ENCODE results near the gene SEMA7A.
"Not testable (repeated sequence)": the region's sequence is repeated elsewhere in the genome, so short reads cannot be mapped to it uniquely, and the experiment has no call there.

The SEMA7A gene

DNA sequence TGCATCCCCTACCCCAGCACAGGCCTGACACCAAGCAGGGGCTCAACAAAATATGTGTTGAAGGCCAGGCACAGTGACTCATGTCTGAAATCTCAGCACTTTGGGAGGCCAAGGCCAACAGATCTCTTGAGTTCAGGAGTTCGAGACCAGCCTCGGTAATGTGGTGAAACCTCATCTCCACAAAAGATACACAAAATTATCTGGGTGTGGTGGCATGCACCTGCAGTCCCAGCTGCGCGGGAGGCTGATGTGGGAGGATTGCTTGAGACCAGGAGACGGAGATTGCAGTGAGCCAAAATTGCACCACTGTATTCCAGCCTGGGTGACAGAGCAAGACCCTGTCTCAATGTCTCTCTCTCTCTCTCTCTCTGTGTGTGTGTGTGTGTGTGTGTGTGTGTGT, 35.6 kb downstream of the SEMA7A start:
- no peak for DNase-seq

DNA sequence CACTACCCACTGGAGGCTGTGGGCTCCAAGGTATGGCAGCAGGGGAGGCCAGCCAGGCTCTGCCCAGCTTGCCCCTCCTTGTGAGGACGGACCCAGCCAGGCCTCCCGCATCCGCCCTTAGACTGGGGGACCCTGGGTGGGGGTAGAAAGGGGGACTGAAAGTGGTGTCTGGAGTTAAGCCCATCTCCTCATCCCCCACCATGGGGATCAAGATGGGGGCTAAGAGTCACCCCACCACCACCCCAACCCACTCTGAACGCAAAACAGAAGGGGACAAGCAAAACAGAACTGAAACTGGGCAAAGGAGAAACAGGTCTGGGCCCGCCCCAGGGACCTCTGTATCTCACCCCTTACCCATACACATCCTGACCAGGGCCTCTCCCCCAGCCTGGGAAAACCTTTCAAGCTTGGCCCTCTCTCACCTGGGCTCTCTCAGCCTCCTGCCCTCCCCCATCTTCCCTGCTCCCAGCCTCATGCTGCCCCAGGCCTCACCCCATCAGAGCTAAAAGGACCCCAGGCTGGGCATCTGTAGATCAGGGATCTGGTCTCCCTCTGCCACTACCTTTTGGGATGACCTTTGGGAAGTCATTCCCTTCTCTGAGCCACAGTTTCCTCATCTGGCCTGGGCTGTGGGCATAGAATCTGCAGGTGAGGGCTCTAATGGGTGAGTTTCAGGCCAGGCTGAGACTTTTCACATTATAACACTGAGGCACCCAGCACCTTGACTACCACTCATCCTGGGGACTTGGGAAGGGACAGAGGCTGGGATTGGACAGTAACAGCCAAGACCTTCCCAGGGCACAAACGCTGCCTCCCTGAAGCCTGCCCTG, 36.3 kb downstream of the SEMA7A start:
- DNase-seq: no peak

DNA sequence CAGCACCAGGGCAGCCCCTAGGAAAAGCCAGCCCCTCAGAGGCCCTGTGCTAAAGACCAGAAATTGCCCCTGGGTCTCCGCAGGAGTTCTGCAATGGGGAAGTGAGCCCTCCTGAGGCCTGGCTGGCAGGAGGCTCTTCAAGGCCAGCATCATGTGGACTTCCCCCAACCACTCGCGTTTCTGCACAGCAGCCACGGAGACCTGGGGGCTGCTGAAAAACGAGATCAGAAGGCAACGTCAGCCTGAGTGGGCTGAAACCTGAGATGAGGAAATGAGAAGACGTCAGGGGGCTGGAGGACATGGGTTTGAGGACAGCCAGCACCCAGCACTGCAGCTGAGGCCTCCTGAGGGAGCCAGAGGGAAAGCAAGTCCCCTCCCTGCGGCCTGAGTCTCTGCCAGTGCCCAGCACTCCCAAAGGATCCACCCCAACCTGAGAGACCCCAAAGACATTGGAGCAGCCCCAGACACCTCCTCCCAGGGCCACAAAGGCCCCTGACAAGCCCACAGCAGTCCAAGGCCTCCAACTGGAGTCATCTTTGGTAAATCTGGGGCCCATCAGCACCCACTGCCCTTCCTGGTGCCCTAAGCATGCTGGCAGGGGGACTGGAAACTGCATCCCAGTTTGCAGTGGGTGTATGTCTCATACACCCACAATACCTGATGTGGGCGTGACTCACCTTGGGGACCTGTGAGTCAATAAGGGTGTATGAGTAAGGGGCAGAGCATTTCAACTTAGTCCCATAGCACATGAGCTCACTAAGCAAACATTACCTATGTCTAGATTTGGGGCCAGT, 37.1 kb downstream of the SEMA7A start:
- DNase-seq: no peak

DNA sequence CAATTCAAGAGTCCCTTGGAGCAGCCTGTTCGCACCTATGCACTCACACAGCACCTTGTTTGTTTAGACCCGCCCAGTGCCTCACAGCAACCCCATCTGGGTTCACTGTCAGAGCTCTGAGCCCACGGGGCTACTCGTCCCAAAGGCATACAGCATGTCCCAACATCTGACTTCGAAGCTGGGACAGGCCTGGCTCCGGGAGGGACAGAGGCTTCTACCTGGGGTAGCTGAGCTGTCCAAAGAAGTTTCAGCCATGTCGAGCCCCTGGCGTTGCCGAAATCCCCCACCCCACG, 37.7 kb downstream of the SEMA7A start:
- DNase-seq: no peak

DNA sequence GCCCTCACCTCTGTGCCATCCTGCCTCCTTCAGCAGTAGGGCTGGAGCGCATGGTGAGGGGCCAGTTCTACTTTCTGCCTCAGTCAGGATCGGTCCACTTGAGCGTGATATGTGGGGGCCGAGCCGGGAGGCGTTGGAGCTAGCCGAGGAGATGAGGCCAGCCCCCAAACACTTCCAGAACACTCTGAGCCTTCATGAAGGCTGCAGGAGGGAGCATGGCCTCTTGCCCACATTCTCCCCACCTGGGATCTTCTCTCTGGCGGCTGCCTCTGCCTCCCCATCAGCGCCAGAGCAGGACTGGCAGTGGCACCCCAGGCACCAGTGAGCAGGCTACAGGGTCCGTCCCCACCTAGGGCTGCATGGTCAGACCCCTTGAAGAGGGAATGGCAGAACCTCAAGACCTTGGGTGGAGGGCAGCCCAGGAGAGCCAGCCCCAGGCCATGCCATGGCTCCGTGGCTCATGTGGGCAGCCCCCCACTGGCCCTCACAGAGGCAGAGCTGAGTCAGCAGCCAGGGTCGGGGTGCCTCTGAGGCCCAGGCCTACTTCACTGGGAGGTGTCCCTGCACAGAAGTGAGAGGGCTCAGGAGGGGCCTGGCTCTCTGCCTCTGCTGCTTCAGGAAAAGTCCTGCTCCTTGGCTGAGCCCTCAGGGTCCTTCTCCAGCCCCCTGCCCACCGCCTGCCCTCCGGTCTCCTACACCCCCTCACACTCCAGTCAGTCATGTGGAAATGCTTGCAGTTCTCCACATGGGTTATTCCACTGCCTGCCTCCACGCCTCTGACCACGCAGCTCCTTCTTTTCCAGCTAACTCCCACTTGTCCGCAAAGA, 38.2 kb downstream of the SEMA7A start:
- no peak for DNase-seq

DNA sequence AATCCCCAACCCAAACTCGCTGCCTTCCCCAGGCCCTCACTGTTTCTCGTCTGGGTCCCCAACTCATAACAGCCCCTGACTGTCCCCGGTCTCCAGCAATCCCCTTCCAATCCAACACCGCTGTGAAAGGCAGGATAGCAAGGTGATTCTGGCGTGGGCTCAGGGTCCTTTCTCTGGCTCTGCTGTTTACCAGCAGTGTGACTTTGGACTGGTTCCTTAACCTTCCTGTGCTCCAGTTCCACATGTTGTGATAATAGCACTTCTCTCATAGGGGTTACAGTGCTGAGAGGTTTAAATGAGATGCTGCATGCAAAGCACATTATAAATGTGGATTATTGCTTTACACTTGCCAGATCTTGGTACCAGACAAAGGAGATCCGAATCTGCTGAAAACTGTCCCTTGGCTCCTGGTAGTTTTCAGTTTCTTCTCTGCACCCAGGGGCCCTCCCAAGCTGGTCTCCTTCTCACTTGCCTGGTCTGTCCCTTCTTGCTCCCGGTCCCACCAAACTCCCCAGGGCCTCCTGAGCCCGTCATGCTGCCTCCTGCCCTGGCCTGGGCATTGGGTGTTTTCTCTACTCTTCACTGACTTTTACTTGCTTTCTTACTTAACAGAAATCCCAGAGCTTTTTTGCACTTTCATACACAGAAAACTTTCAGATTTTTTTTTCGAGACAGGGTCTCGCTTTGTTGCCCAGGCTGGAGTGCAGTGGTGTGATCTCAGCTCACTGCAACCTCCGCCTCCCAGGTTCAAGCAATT, 39.5 kb downstream of the SEMA7A start:
- DNase-seq: no peak

DNA sequence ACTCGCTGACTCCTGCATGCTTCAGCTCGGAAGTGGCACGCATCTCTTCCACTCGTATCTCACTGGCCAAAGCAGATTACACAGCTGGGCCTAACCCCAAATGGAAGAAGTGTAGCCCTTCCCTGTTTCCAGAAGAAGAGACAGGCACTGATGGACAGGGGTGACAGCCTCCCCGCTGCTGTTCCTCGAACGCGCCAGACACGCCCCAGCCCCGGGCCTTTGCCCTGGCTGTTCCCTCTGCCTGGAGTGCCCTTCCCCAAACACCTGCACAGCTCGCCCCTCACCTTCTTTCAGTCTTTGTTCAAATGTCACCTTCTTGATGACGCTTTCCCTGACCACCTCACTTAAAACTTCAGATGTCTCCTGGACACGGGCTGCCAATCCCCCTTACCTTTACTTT, 40.3 kb downstream of the SEMA7A start:
- DNase-seq: no peak

DNA sequence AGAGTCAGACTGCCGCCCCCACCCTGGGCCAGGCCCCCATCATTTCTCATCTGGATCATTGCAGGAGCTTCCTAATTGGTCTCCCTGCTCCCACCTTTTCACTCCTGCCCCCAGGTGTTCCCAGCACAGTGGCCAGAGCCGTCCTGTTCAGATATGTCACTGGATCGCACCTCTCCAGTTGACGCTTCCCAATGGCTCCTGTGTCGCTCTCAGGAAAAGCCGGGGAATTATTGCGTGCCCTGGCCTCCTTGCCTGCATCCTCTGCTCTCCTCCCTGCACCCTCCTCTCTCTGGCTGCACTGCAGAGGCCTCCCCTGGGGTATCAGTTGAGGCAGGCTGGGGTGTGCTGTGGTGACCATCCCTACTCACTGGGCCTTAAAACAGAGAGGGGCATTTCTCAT, 40.9 kb downstream of the SEMA7A start:
- no peak for DNase-seq

DNA sequence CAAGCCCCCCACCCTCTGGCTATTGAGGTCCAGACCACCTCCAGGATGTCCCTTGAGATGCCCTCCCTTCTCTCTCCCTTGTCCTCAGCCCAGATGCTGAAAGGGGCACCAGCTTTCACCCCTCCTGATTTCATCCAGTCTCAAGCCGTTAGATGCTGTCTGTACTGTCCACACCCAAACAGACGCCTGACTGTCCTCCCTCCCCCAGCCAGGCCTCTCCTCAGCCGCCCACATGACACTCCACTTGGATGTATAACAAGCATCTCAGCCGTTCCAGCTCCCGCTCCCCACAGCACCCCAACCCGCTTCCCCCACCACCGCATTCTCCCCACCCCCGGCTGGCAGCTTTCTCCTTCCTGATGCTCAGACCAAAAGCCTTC, 41.3 kb downstream of the SEMA7A start:
- no peak for DNase-seq

DNA sequence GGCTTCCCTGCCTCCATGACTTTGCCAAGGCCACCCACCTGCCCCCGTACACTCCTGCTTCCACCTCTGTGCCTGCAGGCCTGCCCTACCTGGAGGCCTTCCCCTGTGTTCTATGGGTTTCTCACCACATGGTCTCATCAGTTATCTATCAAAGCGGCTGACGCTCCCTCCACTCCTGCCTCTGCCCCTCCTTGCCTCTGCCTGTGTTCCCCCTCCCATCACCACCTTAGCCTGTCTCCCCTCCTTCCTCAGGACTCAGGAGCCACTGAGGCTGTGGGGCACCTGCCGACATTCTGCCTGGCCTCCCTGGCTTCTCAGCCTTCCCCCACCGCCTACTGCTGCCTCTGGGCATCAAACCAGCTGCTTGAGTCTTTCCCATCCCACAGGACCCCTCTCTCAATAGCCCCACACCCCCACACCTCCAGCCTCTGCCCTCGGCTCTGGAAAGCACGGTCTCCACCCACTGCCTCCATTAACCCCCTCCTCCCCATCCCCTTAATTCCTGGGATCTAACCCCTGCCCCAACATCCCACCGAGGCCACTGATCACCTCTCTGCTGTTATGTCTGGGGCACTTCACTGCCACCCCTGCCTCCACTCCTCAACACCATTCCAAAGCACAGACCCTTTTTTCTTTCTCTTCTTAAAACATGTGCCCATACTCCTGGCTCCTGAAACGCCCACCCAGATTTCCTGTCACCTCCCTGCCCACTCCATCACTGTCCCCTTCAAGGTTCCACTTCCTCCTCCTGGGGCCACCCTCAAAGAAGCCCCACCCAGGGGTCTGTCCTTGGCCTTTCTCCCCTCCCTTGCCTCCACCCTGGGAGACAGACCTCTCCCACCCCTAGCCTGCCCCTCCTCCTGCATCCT, 41.9 kb downstream of the SEMA7A start:
- DNase-seq: no peak

DNA sequence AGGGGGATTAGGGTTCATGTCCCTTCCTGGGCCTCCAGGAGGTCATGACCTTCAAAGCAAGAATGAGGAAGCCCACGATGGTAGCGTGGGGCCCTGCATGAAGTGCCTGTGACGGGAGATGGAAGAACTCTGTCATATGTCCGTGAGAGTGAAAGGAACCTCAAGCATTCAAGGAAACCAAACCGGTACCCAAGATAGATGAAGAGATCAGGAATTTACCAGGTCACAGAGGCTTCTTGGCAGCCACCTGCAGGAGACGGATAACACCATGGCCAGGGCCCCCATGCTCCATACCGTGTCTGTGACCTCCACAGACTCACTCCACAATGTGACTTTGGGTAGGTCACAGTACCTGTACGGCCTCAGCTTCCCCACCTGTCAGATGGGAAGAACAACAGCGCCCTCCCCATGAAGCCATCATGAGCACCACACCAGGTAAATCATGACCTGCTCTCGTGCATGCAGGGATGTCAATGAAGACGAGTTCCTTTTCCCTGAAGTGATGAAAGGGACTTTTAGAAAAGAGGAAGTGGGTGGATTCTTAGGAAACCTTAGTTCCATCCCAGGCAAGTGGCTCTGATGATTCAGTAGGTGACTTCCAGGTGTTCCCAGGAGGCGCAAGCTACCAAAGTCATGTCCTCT, 43.0 kb downstream of the SEMA7A start:
- DNase-seq: no peak

DNA sequence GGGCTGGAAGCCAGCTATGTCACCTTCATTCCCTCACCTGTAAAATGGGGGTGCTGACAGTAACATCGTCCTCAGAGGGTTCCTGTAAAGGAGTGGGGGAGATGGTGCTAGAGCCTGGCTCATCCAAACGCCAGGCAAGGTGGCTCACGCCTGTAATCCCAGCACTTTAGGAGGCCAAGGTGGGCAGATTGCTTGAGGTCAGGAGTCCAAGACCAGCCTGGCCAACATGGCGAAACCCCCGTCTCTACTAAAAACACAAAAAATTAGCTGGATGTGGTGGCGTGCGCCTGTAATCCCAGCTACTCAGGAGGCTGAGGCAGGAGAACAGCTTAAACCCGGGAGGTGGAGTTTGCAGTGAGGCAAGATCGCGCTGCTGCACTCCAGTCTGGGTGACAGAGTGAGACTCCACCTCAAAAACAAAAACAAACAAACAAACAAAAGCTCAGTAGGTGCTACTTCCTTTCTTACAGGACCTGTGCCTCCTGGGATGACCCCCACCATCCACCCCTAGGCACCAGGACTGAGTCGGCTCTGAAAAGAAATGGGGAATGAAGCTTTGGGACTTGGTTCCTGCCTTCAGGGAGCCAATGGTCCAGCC, 43.6 kb downstream of the SEMA7A start:
- not testable (repeated sequence) for DNase-seq

DNA sequence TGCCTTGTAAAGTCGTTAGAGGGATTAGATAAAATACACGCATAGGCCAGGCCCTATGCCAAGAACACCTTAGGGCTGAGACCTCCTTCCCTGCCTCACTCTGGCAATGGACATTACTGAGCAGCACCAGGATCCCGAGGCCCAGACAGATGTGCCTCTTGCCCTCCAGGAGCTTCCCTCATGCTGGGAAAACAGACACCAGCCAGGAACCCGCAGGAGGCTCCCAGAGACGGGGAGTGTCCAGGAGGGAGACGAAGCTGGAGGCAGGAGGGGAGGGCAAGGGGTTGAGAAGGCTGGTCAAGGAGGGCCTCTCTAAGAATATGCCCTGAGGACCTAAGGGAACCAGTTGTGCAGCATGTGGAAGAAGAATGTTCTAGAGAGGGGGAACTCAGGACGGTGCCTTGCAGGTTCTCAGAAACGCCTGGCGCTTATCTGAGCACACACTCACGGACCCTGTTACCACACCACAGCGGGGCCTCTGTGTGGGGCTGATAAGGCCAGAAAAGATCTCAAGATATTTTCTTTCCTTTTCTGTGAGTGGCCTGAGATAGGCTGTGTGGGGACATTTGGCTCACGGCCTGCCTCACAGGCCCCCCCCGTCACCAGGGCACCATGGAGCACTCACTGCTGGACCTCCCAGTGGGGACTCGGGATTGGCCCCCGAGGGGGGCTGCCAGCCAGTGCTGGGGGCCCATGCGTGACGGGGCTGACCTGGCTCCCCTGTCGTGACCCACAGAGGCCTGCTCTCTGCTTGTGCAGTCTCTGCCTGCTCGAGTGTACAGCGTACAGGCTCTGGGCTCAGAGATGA, 44.3 kb downstream of the SEMA7A start:
- no peak for DNase-seq

DNA sequence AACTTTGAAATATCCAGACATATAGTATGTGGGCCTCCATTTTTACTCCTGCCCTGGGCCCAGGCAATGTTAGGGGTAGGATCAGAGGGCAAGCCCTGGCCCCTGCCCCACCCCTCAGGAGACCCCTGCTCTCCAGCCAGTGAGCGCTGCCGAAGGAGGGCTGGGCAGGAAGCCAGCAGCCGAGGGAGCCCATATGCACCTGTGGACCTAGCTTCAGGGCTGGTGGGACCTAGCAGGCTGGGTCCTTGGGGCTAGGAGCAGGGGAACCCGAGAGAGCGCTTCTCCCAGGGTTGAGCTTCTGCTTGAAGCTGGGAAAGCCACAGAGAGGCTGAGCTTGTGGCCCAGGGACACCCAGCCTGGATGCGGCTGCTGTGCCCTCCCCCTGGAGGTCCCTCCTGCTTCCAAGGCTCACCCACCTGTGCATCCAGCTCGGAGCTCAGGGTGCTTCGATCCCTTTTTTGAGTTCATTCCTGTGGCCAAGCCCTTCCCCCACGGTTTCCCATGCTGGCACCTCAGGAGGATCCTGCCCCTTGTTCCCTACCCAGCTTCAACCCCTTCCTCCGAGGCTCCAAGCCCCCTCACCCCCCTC, 45.3 kb downstream of the SEMA7A start:
- DNase-seq: no peak

DNA sequence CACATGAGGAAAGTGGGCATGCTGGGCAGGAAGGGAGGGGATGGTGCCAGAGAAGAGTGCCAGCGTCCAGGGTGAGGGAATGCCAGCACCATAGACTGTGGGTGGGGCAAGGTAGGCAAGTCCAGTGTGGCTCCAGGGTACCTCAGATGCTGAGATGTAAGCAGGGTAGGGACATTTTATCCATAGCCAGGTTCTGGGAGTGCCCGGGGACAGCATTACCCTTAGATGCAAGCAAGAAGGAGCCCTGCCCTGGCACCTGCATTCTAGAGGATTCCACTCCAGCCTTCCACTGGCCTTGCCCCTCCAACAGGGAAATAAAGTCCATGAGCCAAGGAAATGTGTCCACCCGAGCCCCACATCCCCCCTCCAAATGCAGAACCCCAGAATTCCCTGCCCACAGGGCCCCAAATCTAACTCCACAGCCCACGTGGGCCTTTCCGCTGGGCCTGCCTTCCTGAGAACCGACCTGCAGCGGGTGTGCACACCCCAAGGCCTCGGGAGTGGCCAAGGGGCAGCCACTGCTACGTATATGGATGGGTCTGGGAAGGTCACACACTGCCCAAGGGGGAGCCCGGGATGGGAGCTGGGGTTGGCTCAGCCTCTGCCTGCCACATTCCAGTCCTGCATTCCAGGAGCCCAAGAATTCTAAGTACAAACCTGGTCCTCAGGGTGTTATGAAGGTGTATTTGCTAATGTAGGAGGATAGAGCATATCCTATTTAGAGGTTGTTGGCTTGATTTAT, 46.0 kb downstream of the SEMA7A start:
- DNase-seq: no peak

DNA sequence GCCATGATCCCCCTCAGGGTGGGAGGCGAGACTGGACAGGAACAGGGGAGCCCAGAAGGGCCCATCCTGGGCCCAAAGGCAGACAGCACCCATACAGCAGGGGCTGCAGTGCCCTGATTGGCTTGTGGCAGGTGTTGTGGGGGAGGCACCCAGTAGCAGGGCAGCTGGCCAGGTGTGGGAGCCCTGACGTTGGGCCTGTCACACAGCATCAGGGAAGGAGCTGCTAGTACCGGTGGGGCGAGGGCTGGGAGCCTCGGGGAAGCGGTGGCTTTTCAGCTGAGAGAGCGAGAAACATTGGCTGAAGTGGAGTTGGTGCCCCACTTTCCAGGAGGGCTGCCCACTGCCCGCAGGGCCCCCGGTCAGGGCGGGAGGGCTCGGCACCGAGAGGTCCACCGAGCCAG, 46.6 kb downstream of the SEMA7A start:
- DNase-seq: no peak

DNA sequence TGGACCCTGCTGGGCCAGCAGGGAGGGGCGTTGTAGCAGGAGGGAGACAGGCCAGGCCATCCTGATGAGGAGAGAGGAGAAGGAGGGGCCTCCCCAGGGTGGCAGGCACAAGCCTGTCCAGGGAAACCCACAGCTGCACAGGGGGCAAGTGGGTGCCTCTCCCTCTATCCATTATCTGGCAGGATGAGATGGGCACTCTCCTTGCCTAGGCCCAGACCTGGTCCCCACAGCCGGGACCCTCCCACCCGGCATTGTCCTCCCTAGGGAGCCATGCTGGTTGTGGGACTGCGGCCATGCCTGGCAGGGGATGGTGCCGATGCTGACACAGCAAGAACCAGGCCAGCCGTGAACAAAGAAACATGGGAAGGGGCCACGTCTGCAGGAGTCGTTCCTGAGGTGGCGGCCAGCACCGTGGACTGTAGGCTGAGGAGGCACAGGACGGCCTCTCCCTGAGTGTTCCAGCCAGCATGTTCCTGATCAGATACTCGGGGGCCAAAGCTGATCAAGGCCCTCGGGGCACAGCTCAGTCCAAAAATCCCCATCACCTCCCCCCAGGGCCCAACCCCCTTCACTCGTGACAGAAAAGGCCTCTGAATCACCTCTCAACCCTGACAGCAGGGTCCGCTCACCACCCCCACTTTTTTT, 47.1 kb downstream of the SEMA7A start:
- no peak for DNase-seq

DNA sequence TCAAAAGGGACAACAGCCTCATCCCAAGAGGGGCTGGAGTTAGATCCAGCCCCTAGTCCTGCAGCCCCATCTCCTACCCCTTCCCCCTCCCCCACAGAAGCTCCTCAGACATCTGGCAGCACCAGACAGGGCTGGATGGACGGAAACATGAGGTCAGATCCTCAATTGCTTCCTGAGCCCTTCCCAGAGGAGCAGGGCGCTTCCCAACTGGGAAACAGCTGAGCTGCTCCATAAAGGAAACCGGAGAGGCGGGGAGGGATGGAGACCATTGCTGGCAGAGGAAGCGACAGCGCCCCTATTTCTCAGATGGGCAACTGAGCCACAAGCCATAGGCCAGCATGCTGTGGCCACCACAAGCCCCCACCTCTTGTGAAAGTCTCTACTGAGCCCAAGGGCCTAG, 48.0 kb downstream of the SEMA7A start:
- DNase-seq: no peak
